Esophagus squamous epithelium (tissue), 5 donors: ENCODE data around the gene SF3B2. TPM values are rescaled to one million over a fixed set of nuclear protein-coding genes. Genes with fewer than 3 reads are reported as not detected.

ENCODE experiments used
- DNase-seq: peaks from one replicate; lab custom pipeline; 2025; lab: John Stamatoyannopoulos, UW
- H3K27ac ChIP-seq, 4 donors: fragments of 200-600 bp; sonication (generic); one replicate each; pipeline ENCODE4 v1.5.1; 2016 to 2019; ENCODE audit warnings: mild to moderate bottlenecking in 1 of 4
- H3K27me3 ChIP-seq, 4 donors: fragments of 200-600 bp; sonication (generic); 1 replicate in 3 of 4; 2 replicates in 1 of 4; pipeline versions ENCODE4 v1.5.1 to v1.6.0; 2017 to 2021; ENCODE audit warnings: antibody characterized with exemption in 1 of 4
- H3K36me3 ChIP-seq, 3 donors: fragments of 200-600 bp; sonication (generic); one replicate each; pipeline ENCODE4 v1.5.1; 2016 to 2019
- H3K4me1 ChIP-seq, 3 donors: fragments of 200-600 bp; sonication (generic); one replicate each; pipeline ENCODE4 v1.5.1; 2017 to 2019
- H3K4me3 ChIP-seq, 4 donors: fragments of 200-600 bp; sonication (generic); 1 replicate in 3 of 4; 2 replicates in 1 of 4; pipeline ENCODE4 v1.5.1; 2016 to 2019; ENCODE audit warnings: mild to moderate bottlenecking in 2 of 4, moderate library complexity in 1 of 4
- H3K9me3 ChIP-seq, 3 donors: fragments of 200-600 bp; sonication (generic); one replicate each; pipeline ENCODE4 v1.5.1; 2016 to 2019
- CTCF ChIP-seq, 6 experiments: fragments of 450-650 bp in 4 of 6; fragments of 200-600 bp in 2 of 6; sonication (generic) in 2 of 6; IDR thresholded peaks; one replicate each; pipeline ENCODE4 v1.5.1; 2016 to 2019; ENCODE audit warnings: antibody characterized with exemption in 6 of 6, mild to moderate bottlenecking in 4 of 6, moderate library complexity in 4 of 6
- POLR2A ChIP-seq, 4 donors: fragments of 450-650 bp; IDR thresholded peaks; one replicate each; pipeline ENCODE4 v1.6.1; 2017; ENCODE audit warnings: antibody characterized with exemption in 4 of 4, mild to moderate bottlenecking in 4 of 4, moderate library complexity in 3 of 4
- WGBS, 2 donors: methylation state at CpG; one replicate each; pipeline ENCODE4 v1.1.5; 2018; 5-methylcytosine and 5-hydroxymethylcytosine counted together
- intact Hi-C: fragments of 100-400 bp; cut with DNase I; formaldehyde crosslinking; loops from one replicate; pipeline ENCODE4 v1.15.0; 2022
- total RNA-seq, 4 donors: library from RNA; depleted of rRNA; stranded (reverse); fragments of >200 nt; gene quantifications; one replicate each; pipeline ENCODE4 v1.1.0, GENCODE V29; 2016
- donor health status: DM: yes; HTN: yes; CAD: no.

SF3B2 gene
- total RNA-seq, 4 donors from 2014 or later = 87.8 to 112 (median 93.5) TPM

- peaks cover 15 to 50% (median 18%) of the 10 kb centered on the region in 3 donors for H3K4me1 ChIP-seq
- H3K27me3 ChIP-seq = peaks cover 0 to 39% (median 3%) of the 10 kb centered on the region in 4 donors
- peaks cover 7 to 27% (median 12%) of the 10 kb centered on the region in 3 donors for H3K36me3 ChIP-seq
- H3K4me3 ChIP-seq = no peak overlapping the region
- WGBS, 2 donors = 84 to 94% methylated on average over 4 of the region's 5 CpGs
- TF ChIP-seq CTCF (IDR thresholded peaks at IDR 0.05) = no peak
- no peak for TF ChIP-seq POLR2A (IDR thresholded peaks at IDR 0.05)
- H3K27ac ChIP-seq = peak overlapping the region; percentile 87 to 92 (median 92)
- DNase-seq = no peak
- H3K9me3 ChIP-seq = no peaks in the 10 kb centered on the region
- intact Hi-C loops = no loop called here
These were observed 1.5 kb upstream of the SF3B2 start for GRCh38 chr11:66050581-66051231.

- H3K9me3 ChIP-seq = no peaks in the 10 kb centered on the region
- peak overlapping the region; percentile 88 to 99 (median 94) for H3K4me3 ChIP-seq
- H3K4me1 ChIP-seq = peaks cover 15 to 53% (median 18%) of the 10 kb centered on the region in 3 donors
- DNase-seq = no peak
- 16 to 30% methylated on average over 12 of the region's 12 CpGs for WGBS, 2 donors
- intact Hi-C loops = no loop called here
- H3K27me3 ChIP-seq = peaks cover 0 to 33% (median 3%) of the 10 kb centered on the region in 4 donors
- H3K36me3 ChIP-seq = peaks cover 7 to 33% (median 17%) of the 10 kb centered on the region in 3 donors
- TF ChIP-seq CTCF (IDR thresholded peaks at IDR 0.05) = no peak
- TF ChIP-seq POLR2A (IDR thresholded peaks at IDR 0.05) = no peak
- peak overlapping the region; percentile 87 to 92 (median 92) for H3K27ac ChIP-seq
These were observed 796 bp upstream of the SF3B2 start for GRCh38 chr11:66051371-66051765.

- intact Hi-C loops = no loop called here
- TF ChIP-seq CTCF (IDR thresholded peaks at IDR 0.05) = no peak
- TF ChIP-seq POLR2A (IDR thresholded peaks at IDR 0.05) = no peak
- H3K27ac ChIP-seq = peak overlapping the region; percentile 87 to 92 (median 92)
- H3K4me1 ChIP-seq = peaks cover 15 to 53% (median 18%) of the 10 kb centered on the region in 3 donors
- H3K27me3 ChIP-seq = peaks cover 0 to 20% (median 3%) of the 10 kb centered on the region in 4 donors
- peaks cover 18 to 46% (median 29%) of the 10 kb centered on the region in 3 donors for H3K36me3 ChIP-seq
- no peaks in the 10 kb centered on the region for H3K9me3 ChIP-seq
- H3K4me3 ChIP-seq = peak overlapping the region; percentile 88 to 99 (median 94)
- WGBS, 2 donors = 1 to 4% methylated on average over 16 to 17 of the region's 17 CpGs
- DNase-seq = no peak
These were observed 459 bp downstream of the SF3B2 start for GRCh38 chr11:66052664-66052982.

GRCh38 chr11:66055021-66055420 is 2.9 kb downstream of the SF3B2 start:
- TF ChIP-seq POLR2A (IDR thresholded peaks at IDR 0.05) (no peak), CTCF (IDR thresholded peaks at IDR 0.05) (no peak)
- WGBS, 2 donors = 83 to 90% methylated on average over 1 to 3 of the region's 7 CpGs
- H3K36me3 ChIP-seq = peaks cover 40 to 70% (median 52%) of the 10 kb centered on the region in 3 donors
- H3K4me1 ChIP-seq = peaks cover 15 to 46% (median 18%) of the 10 kb centered on the region in 3 donors
- no peak overlapping the region for H3K4me3 ChIP-seq
- intact Hi-C loops = no loop called here
- no peaks in the 10 kb centered on the region for H3K27me3 ChIP-seq
- no peaks in the 10 kb centered on the region for H3K9me3 ChIP-seq
- H3K27ac ChIP-seq = peak overlapping the region in 1 of 4 donors; percentile 21
- DNase-seq = no peak

- intact Hi-C loops = no loop called here
- Histone ChIP-seq H3K27me3 (no peaks in the 10 kb centered on the region), H3K36me3 (peaks cover 55 to 85% (median 64%) of the 10 kb centered on the region in 3 donors), H3K9me3 (no peaks in the 10 kb centered on the region), H3K4me1 (peaks cover 11 to 39% (median 12%) of the 10 kb centered on the region in 3 donors), H3K4me3 (no peak overlapping the region), H3K27ac (no peak overlapping the region)
- DNase-seq = no peak
- TF ChIP-seq POLR2A (IDR thresholded peaks at IDR 0.05) (no peak), CTCF (IDR thresholded peaks at IDR 0.05) (no peak)
- WGBS, 2 donors = 37 to 41% methylated on average over 3 to 7 of the region's 7 CpGs
These were observed 4.3 kb downstream of the SF3B2 start for GRCh38 chr11:66056501-66056900.
